Measurements from ENCODE around the gene CLEC2B. TPM values are rescaled to one million over a fixed set of nuclear protein-coding genes. Genes with fewer than 3 reads are reported as not detected.

The CLEC2B gene
- 10 to 100 TPM; 83.9 to 89.7 TPM for total RNA-seq

DNA sequence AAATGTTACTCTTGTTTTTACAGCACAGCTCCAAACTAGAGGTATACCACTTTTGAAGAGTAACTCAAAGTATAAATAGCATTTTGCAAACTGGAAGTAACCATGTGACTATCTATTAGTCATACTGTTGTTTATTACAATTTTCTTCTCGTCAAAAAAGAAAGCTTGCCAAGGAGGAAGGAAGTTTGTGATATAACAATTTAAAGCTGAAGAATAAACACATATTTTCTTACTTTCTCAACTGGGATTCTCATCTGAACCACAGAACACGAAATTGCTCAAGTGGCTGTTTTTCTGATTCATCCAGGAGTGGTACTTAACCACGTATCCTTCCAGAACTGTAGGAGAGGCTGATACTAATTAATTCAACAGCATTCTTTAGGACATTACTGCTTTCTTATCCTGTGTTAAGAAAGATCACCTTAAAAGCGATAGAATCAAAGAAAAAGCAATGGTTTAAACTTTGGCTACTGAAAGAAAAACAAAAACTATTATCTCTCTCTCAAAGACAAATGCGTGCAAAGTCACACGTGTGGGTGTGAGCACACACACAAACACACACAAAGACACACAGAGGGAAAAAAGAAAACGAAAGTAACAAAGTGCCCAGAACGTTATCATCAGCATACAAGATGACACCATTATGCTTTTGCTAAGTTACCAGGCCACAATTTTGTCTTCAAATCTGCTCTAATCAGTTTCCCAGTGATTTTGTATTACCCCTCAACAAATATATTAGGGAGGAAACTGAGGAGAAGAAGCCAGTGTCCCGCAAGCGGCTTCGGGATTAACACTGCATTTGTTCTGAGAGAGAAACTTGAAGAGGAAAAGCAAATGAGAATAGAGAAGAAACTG, at the start of gene CLEC2B:
CLEC2B (minus strand) TSS at position 48 of the 855 bp plus-strand sequence.
- peak within 1 kb of the TSS; percentile 92 for H3K27ac Mint-ChIP-seq
- no peak for DNase-seq

DNA sequence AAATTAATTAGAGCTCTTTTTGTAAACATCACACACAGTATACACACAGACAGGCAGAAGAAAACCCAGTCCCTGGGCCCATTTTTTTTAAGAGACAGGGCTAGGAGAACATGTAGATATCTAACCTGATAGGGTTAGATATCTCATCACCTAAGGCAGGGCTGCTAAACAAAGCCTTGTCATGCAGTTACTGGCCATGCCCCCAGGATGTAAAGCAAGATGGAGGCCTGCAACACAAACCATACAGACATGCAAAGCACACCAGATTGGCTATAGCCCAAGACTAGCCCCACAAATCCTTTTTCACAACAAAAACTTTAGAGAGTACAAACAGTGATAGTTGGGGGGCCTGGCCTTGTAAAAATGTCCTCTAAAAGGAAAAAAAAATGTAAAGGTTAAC, 42.6 kb upstream of the CLEC2B start:
- peaks cover 21% of the 10 kb centered on the region for H3K4me1 Mint-ChIP-seq
- POLR2A ChIA-PET = no interaction called here
- DNase-seq = no peak
- H3K36me3 Mint-ChIP-seq = peaks cover 55% of the 10 kb centered on the region
- H3K27me3 Mint-ChIP-seq = no peaks in the 10 kb centered on the region
- H3K9me3 Mint-ChIP-seq = peaks cover 26% of the 10 kb centered on the region
- ATAC-seq (ENCODE audit: low read depth) = no peak
- no peak overlapping the region for H3K27ac Mint-ChIP-seq
- no peak overlapping the region for H3K4me3 Mint-ChIP-seq

More for the DNA sequence above, at the start of gene CLEC2B:
- Mint-ChIP-seq H3K9me3 (peaks cover 1% of the 10 kb centered on the region), H3K36me3 (peaks cover 23% of the 10 kb centered on the region), H3K4me1 (peaks cover 18% of the 10 kb centered on the region), H3K27me3 (no peaks in the 10 kb centered on the region), H3K4me3 (peak within 1 kb of the TSS; percentile 85)
- POLR2A ChIA-PET = interaction anchor here (0.6 to 7.2 kb wide), 19 partner anchors 18 to 689 kb away, joined by 3 to 209 read pairs (median 3); partner anchors contain the start of genes CD69 and CLEC2D
- ATAC-seq (ENCODE audit: low read depth) = peak; percentile 58

- H3K9me3 Mint-ChIP-seq = peaks cover 28% of the 10 kb centered on the region
- no peak overlapping the region for H3K27ac Mint-ChIP-seq
- peaks cover 56% of the 10 kb centered on the region for H3K36me3 Mint-ChIP-seq
These were observed 41.7 kb upstream of the CLEC2B start for GRCh38 chr12:9910716-9911421.

DNA sequence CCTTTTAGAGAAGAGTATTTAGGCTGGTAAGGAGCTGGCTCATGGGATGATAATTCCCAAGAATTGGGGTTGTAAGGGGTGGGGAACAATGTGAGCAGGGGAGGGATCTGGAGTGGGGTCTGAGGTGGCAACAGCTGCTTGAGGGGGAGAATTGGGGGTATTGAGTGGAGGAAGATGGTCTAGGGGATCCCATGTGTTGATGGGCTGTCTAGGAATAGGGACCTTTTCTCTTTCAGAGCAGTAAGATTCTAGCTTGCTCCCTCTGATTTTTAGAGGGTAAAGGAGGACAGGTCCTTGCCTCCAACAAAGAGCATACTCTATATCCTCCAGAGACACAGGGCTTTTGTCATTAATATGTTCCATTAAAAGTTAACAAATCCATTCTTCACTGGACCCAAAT, 40.6 kb upstream of the CLEC2B start:
- H3K27me3 Mint-ChIP-seq = no peaks in the 10 kb centered on the region
- ATAC-seq (ENCODE audit: low read depth) (no peak), DNase-seq (no peak)
- POLR2A ChIA-PET = no interaction called here
- H3K4me3 Mint-ChIP-seq = no peak overlapping the region
- H3K4me1 Mint-ChIP-seq = peaks cover 35% of the 10 kb centered on the region
- peaks cover 36% of the 10 kb centered on the region for H3K9me3 Mint-ChIP-seq
- no peak overlapping the region for H3K27ac Mint-ChIP-seq
- H3K36me3 Mint-ChIP-seq = peaks cover 65% of the 10 kb centered on the region

More at GRCh38 chr12:9910716-9911421, 41.7 kb upstream of the CLEC2B start:
- H3K4me3 Mint-ChIP-seq = no peak overlapping the region
- POLR2A ChIA-PET = no interaction called here
- no peak for ATAC-seq (ENCODE audit: low read depth)
- H3K27me3 Mint-ChIP-seq = no peaks in the 10 kb centered on the region
- peaks cover 29% of the 10 kb centered on the region for H3K4me1 Mint-ChIP-seq
- no peak for DNase-seq

GRCh38 chr12:9908350-9908749, 39.2 kb upstream of the CLEC2B start:
- no peak overlapping the region for H3K4me3 Mint-ChIP-seq
- peaks cover 42% of the 10 kb centered on the region for H3K9me3 Mint-ChIP-seq
- peaks cover 35% of the 10 kb centered on the region for H3K4me1 Mint-ChIP-seq
- POLR2A ChIA-PET = interaction anchor here (0.9 to 3.0 kb wide), 3 partner anchors 38 to 94 kb away, joined by 4 to 19 read pairs (median 11); partner anchors contain the start of gene CLEC2B
- H3K27ac Mint-ChIP-seq = no peak overlapping the region
- ATAC-seq (ENCODE audit: low read depth) = no peak
- H3K27me3 Mint-ChIP-seq = no peaks in the 10 kb centered on the region
- peaks cover 67% of the 10 kb centered on the region for H3K36me3 Mint-ChIP-seq
- DNase-seq = no peak

GRCh38 chr12:9907769-9908168, 38.6 kb upstream of the CLEC2B start:
- POLR2A ChIA-PET = interaction anchor here (0.9 to 3.0 kb wide), 5 partner anchors 14 to 149 kb away, joined by 4 to 19 read pairs (median 6); partner anchors contain the start of gene CLEC2B
- Mint-ChIP-seq H3K27me3 (no peaks in the 10 kb centered on the region), H3K27ac (peak overlapping the region; percentile 89), H3K9me3 (peaks cover 46% of the 10 kb centered on the region), H3K4me3 (no peak overlapping the region), H3K4me1 (peaks cover 34% of the 10 kb centered on the region), H3K36me3 (peaks cover 71% of the 10 kb centered on the region)
- ATAC-seq (ENCODE audit: low read depth) (no peak), DNase-seq (no peak)

DNA sequence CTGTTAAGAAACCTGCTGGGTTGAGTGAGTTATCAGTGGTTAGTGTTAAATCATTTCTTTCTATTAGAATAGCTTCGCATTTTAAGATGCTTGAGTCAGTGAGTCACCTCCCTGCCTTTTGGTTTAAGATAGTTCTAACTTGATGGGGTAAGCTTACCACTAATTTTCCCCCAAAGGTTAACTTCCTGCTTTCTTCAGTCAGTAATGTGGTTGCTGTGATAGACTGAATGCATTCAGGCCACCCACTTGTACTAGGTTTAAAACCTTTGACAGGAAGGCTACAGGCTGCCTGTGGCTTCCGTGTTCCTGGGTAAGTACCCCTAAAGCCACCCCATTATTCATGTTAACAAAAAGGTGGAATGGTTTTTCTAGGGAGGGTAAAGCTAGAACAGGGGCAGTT, 37.7 kb upstream of the CLEC2B start:
- DNase-seq (no peak), ATAC-seq (ENCODE audit: low read depth) (peak; percentile 98)
- peaks cover 46% of the 10 kb centered on the region for H3K9me3 Mint-ChIP-seq
- peaks cover 30% of the 10 kb centered on the region for H3K4me1 Mint-ChIP-seq
- H3K36me3 Mint-ChIP-seq = peaks cover 75% of the 10 kb centered on the region
- H3K27me3 Mint-ChIP-seq = no peaks in the 10 kb centered on the region
- peak overlapping the region; percentile 79 for H3K4me3 Mint-ChIP-seq
- peak overlapping the region; percentile 89 for H3K27ac Mint-ChIP-seq
- POLR2A ChIA-PET = interaction anchor here (0.9 to 3.0 kb wide), 12 partner anchors 15 to 164 kb away, joined by 3 to 19 read pairs (median 5); partner anchors contain the start of genes CD69 and CLEC2B

GRCh38 chr12:9902539-9903228, 33.5 kb upstream of the CLEC2B start:
- H3K27ac Mint-ChIP-seq = no peak overlapping the region
- DNase-seq (no peak), ATAC-seq (ENCODE audit: low read depth) (no peak)
- POLR2A ChIA-PET = interaction anchor here (0.9 kb wide), 1 partner anchor 15 kb away, joined by 3 read pairs; no protein-coding TSS in a partner anchor
- H3K36me3 Mint-ChIP-seq = peaks cover 54% of the 10 kb centered on the region
- no peak overlapping the region for H3K4me3 Mint-ChIP-seq
- H3K9me3 Mint-ChIP-seq = peaks cover 33% of the 10 kb centered on the region
- H3K4me1 Mint-ChIP-seq = peaks cover 27% of the 10 kb centered on the region
- no peaks in the 10 kb centered on the region for H3K27me3 Mint-ChIP-seq

DNA sequence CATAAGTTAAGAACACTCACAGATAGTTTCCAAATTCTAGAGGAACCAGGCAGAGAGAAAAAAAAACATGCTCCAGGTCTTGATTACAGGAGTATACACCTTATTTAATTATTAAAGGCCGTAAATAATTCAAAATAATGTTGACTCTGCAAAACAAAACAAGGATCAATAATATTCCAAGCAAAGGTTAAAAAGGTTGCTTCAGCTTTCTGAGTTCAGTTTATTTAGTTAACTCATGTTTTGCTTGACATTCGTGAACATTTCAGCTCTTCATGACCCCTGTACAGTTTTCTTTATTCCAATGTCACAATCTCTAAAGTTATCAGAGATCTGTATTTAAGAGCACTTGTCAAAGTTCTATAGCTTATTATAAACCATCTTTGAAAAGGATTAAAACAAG, 31.8 kb upstream of the CLEC2B start:
- Mint-ChIP-seq H3K4me1 (peaks cover 15% of the 10 kb centered on the region), H3K27me3 (no peaks in the 10 kb centered on the region), H3K4me3 (no peak overlapping the region), H3K27ac (no peak overlapping the region), H3K36me3 (peaks cover 48% of the 10 kb centered on the region), H3K9me3 (peaks cover 29% of the 10 kb centered on the region)
- DNase-seq (no peak), ATAC-seq (ENCODE audit: low read depth) (no peak)
- POLR2A ChIA-PET = no interaction called here

DNA sequence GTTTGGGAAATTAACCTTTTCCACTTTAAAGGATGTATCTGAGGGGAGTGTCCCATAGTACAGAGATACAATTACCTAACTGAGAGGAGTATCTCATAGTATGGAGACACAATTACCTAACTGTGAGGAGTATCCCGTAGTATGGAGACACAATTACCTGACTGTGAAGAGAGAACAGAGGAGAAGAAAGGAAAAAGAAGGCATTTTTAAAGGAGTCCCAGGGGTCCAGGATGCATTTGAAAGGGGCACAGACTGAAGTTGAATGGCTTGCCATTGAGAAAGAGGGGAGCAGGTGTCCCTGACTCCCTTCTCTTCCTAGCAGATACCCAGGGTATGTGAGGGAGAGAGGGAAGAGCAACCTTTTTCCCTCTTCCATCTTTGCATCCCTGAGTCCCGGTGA, 30.1 kb upstream of the CLEC2B start:
- no peak overlapping the region for H3K27ac Mint-ChIP-seq
- no peak for ATAC-seq (ENCODE audit: low read depth)
- no peaks in the 10 kb centered on the region for H3K27me3 Mint-ChIP-seq
- no peak overlapping the region for H3K4me3 Mint-ChIP-seq
- H3K36me3 Mint-ChIP-seq = peaks cover 36% of the 10 kb centered on the region
- peaks cover 12% of the 10 kb centered on the region for H3K4me1 Mint-ChIP-seq
- H3K9me3 Mint-ChIP-seq = peaks cover 17% of the 10 kb centered on the region
- DNase-seq = no peak
- POLR2A ChIA-PET = no interaction called here

DNA sequence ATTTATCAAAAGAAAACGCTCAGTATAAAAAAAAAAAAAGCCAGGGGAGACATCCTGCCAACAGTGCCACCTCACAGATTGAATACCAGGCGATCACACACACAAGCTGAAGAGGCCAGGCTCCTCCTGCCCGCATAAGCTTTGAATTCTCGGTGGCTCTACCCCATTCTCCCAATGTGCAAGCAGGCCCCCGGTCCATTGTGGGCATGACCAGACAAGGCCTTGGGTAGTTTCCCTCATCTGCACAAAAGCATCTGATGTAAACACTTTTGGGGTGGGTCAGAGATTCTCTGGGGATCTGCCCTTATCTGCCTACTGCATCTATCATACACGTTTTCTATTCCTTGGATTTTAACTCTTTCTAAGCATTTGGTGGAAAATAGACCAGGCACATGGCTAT, 28.4 kb upstream of the CLEC2B start:
- H3K27me3 Mint-ChIP-seq = no peaks in the 10 kb centered on the region
- DNase-seq (no peak), ATAC-seq (ENCODE audit: low read depth) (no peak)
- H3K4me3 Mint-ChIP-seq = no peak overlapping the region
- POLR2A ChIA-PET = no interaction called here
- peaks cover 27% of the 10 kb centered on the region for H3K36me3 Mint-ChIP-seq
- H3K9me3 Mint-ChIP-seq = peaks cover 5% of the 10 kb centered on the region
- no peak overlapping the region for H3K27ac Mint-ChIP-seq
- H3K4me1 Mint-ChIP-seq = peaks cover 17% of the 10 kb centered on the region

GRCh38 chr12:9895215-9895971, 26.2 kb upstream of the CLEC2B start:
- no peak for ATAC-seq (ENCODE audit: low read depth)
- Mint-ChIP-seq H3K27ac (no peak overlapping the region), H3K4me1 (peaks cover 17% of the 10 kb centered on the region), H3K27me3 (no peaks in the 10 kb centered on the region), H3K36me3 (peaks cover 16% of the 10 kb centered on the region), H3K9me3 (peaks cover 4% of the 10 kb centered on the region), H3K4me3 (no peak overlapping the region)
- DNase-seq = no peak
- POLR2A ChIA-PET = no interaction called here
